Omental fat pad (tissue), 4 donors: ENCODE results near the gene DPF1. TPM values are rescaled to one million over a fixed set of nuclear protein-coding genes. Genes with fewer than 3 reads are reported as not detected.

Experiments used
- ATAC-seq: fragments of 150-250 bp; one replicate; pipeline ENCODE4 v1.9.1; 2016; ENCODE audit warnings: mild to moderate bottlenecking, moderate library complexity; ENCODE audit not compliant: low FRiP score
- DNase-seq: peaks from one replicate; pipeline ENCODE4 v3.0.0-alpha.2; 2019; ENCODE audit warnings: low spot score
- CTCF ChIP-seq, 3 donors: fragments of 450-650 bp; IDR thresholded peaks; one replicate each; pipeline ENCODE4 v1.5.1; 2016 to 2017; ENCODE audit warnings: antibody characterized with exemption in 3 of 3, mild to moderate bottlenecking in 3 of 3, moderate library complexity in 2 of 3
- total RNA-seq, 4 donors: library from RNA; depleted of rRNA; stranded (reverse); fragments of >200 nt; gene quantifications; one replicate each; pipeline ENCODE4 v1.1.0, GENCODE V29; 2016

The DPF1 gene
- total RNA-seq, 4 donors from 2014 or later, result not detected

- no peak for ATAC-seq
- no peak for TF ChIP-seq CTCF (IDR thresholded peaks at IDR 0.05)
- DNase-seq, result no peak
These were observed 5.8 kb downstream of the DPF1 start for GRCh38 chr19:38218204-38218603.

GRCh38 chr19:38216785-38217641 lies 7.0 kb downstream of the DPF1 start:
- no peak for DNase-seq
- no peak for TF ChIP-seq CTCF (IDR thresholded peaks at IDR 0.05)
- no peak for ATAC-seq

DNA sequence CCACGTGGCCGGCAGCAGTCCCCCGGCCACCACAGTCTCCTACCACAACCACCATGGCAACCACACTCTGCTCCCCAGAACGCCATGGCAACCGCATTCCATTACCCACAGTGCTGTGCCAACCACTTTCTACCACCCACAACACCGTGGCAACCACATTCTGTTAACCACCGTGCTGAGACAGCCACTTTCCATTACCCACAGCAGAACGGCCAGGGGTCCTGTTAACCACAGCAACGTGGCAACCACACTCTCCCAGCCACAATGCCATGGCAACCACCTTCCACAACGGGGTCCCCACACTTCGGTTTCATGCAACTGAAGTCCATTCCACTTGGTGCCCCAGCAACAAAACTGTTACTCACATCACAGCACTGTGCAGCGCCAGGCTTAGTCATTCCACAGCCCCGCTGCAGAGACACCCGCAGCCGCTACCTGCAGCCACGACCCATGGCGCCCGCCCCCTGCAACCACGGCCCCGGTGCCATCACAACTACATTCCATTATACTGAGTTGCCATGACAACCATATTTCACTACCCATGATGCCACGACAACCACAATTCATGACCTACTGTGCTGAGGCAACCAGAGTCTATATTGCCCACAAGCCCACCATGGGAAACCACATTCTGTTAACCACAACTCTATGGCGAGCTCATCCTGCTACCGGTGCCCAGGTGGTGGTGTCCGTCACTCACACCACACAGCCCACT lies 10.0 kb downstream of the DPF1 start:
- ATAC-seq, result no peak
- TF ChIP-seq CTCF (IDR thresholded peaks at IDR 0.05), result no peak
- DNase-seq, result no peak

GRCh38 chr19:38213469-38213868 lies 10.6 kb downstream of the DPF1 start:
- TF ChIP-seq CTCF (IDR thresholded peaks at IDR 0.05), result no peak
- DNase-seq (no peak), ATAC-seq (no peak)

DNA sequence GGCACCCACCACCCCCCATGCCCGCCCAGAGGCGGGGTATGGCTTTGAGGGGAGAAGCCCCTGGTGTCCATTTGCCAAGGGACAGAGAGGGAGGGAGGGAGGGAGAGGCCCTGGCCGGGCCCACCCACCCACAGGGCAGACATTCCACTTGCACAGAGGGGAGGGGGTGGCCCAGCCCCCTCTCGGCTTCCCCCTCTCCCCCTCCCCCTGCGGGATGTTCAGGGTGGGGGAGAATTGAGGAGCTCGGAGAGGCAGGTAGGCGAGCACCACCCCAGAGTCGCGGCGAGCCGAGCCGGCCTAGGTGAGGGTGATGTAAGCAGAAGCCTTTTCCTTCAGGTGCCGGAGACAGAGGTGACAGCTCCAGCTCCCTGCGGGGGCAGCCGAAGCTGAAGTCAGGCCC lies 12.3 kb downstream of the DPF1 start:
- ATAC-seq (no peak), DNase-seq (no peak)
- TF ChIP-seq CTCF (IDR thresholded peaks at IDR 0.05), result no peak

DNA sequence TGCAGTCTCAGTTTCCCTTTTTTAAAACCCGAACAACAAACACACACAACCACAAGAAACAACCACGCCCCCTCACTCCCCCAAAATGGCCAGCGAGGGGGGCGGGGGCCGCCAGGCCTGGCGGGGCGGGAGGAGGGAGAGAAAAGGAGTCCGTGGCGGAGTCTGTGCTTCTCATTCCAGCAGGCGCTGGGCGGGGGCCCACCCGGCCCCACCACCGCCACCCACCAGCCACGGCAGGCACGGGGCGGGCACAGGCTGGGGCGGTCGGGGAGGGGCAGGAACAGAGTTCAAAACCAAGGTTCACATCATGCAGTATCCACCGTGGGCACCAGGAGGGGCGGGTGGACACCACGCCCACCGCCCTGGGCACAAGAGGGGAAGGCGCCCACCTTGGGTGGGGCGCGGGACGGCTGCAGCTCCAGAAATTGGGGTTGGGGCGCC lies 12.9 kb downstream of the DPF1 start:
- ATAC-seq (no peak), DNase-seq (no peak)
- no peak for TF ChIP-seq CTCF (IDR thresholded peaks at IDR 0.05)
